ENCODE results near the gene WDR55.

Gene WDR55

GRCh38 chr5:140674211-140674610, 9.5 kb downstream of the WDR55 start:
- TF ChIP-seq EZH2 (IDR thresholded peaks at IDR 0.05; ENCODE audit: borderline replicate concordance, low read depth, low read length, severe bottlenecking) (no peak), CTCF (IDR thresholded peaks at IDR 0.05; ENCODE audit: borderline replicate concordance, extremely low read depth, low read length, poor library complexity, severe bottlenecking) (no peak)
- ATAC-seq (ENCODE audit: insufficient read depth, low read depth), result no peak
- Histone ChIP-seq H3K79me2 (ENCODE audit: insufficient read depth, low read length) (no peaks in the 10 kb centered on the region), H3K4me3 (ENCODE audit: low read depth in 1 of 2, low read length in 2 of 2) (no peak overlapping the region), H3K9ac (ENCODE audit: low read depth, low read length) (no peak overlapping the region), H3K4me1 (ENCODE audit: insufficient read depth, low read length) (no peaks in the 10 kb centered on the region), H2AFZ (ENCODE audit: low read depth, low read length) (no peak overlapping the region), H3K27me3 (ENCODE audit: insufficient read depth, low read length, poor library complexity) (no peaks in the 10 kb centered on the region), H3K36me3 (ENCODE audit: insufficient read depth, low read length) (peaks cover 88% of the 10 kb centered on the region), H3K27ac (ENCODE audit: low read length) (no peak overlapping the region), H3K9me3 (ENCODE audit: insufficient read depth, low read length, severe bottlenecking) (no peaks in the 10 kb centered on the region), H3K4me2 (ENCODE audit: insufficient read depth, low read length) (no peak overlapping the region), H4K20me1 (ENCODE audit: insufficient read depth, low read length) (0 out of 2 replicates have a peak, but pooled peaks cover 4% of the 10 kb centered on the region)
- DNase-seq, result no peak

- H3K27me3 ChIP-seq (ENCODE audit: insufficient read depth, low read length, poor library complexity), result no peaks in the 10 kb centered on the region
- no peak overlapping the region for H3K4me3 ChIP-seq (ENCODE audit: low read depth in 1 of 2, low read length in 2 of 2)
- no peak overlapping the region for H3K4me2 ChIP-seq (ENCODE audit: insufficient read depth, low read length)
- ATAC-seq (ENCODE audit: insufficient read depth, low read depth) (no peak), DNase-seq (no peak)
- no peaks in the 10 kb centered on the region for H3K9me3 ChIP-seq (ENCODE audit: insufficient read depth, low read length, severe bottlenecking)
- no peaks in the 10 kb centered on the region for H3K4me1 ChIP-seq (ENCODE audit: insufficient read depth, low read length)
- H3K36me3 ChIP-seq (ENCODE audit: insufficient read depth, low read length), result peaks cover 88% of the 10 kb centered on the region
- H3K9ac ChIP-seq (ENCODE audit: low read depth, low read length), result no peak overlapping the region
- TF ChIP-seq CTCF (IDR thresholded peaks at IDR 0.05; ENCODE audit: borderline replicate concordance, extremely low read depth, low read length, poor library complexity, severe bottlenecking) (no peak), EZH2 (IDR thresholded peaks at IDR 0.05; ENCODE audit: borderline replicate concordance, low read depth, low read length, severe bottlenecking) (no peak)
- no peak overlapping the region for H2AFZ ChIP-seq (ENCODE audit: low read depth, low read length)
- H3K27ac ChIP-seq (ENCODE audit: low read length), result no peak overlapping the region
- H4K20me1 ChIP-seq (ENCODE audit: insufficient read depth, low read length), result 0 out of 2 replicates have a peak, but pooled peaks cover 4% of the 10 kb centered on the region
- H3K79me2 ChIP-seq (ENCODE audit: insufficient read depth, low read length), result no peaks in the 10 kb centered on the region
Observed at GRCh38 chr5:140674629-140675028, 9.9 kb downstream of the WDR55 start.

GRCh38 chr5:140677947-140678346, 13.2 kb downstream of the WDR55 start:
- Histone ChIP-seq H3K36me3 (ENCODE audit: insufficient read depth, low read length) (peaks cover 79% of the 10 kb centered on the region), H3K9me3 (ENCODE audit: insufficient read depth, low read length, severe bottlenecking) (no peaks in the 10 kb centered on the region), H3K27ac (ENCODE audit: low read length) (no peak overlapping the region), H3K4me2 (ENCODE audit: insufficient read depth, low read length) (no peak overlapping the region), H4K20me1 (ENCODE audit: insufficient read depth, low read length) (no peaks in the 10 kb centered on the region), H3K4me3 (ENCODE audit: low read depth in 1 of 2, low read length in 2 of 2) (no peak overlapping the region), H2AFZ (ENCODE audit: low read depth, low read length) (no peak overlapping the region), H3K4me1 (ENCODE audit: insufficient read depth, low read length) (no peaks in the 10 kb centered on the region), H3K27me3 (ENCODE audit: insufficient read depth, low read length, poor library complexity) (no peaks in the 10 kb centered on the region), H3K9ac (ENCODE audit: low read depth, low read length) (no peak overlapping the region), H3K79me2 (ENCODE audit: insufficient read depth, low read length) (no peaks in the 10 kb centered on the region)
- no peak for TF ChIP-seq CTCF (IDR thresholded peaks at IDR 0.05; ENCODE audit: borderline replicate concordance, extremely low read depth, low read length, poor library complexity, severe bottlenecking)
- no peak for TF ChIP-seq EZH2 (IDR thresholded peaks at IDR 0.05; ENCODE audit: borderline replicate concordance, low read depth, low read length, severe bottlenecking)
- DNase-seq, result no peak
- ATAC-seq (ENCODE audit: insufficient read depth, low read depth), result no peak

- DNase-seq (no peak), ATAC-seq (ENCODE audit: insufficient read depth, low read depth) (no peak)
- Histone ChIP-seq H3K9ac (ENCODE audit: low read depth, low read length) (no peak overlapping the region), H3K27ac (ENCODE audit: low read length) (no peak overlapping the region), H3K9me3 (ENCODE audit: insufficient read depth, low read length, severe bottlenecking) (no peaks in the 10 kb centered on the region), H3K4me2 (ENCODE audit: insufficient read depth, low read length) (no peak overlapping the region), H3K4me1 (ENCODE audit: insufficient read depth, low read length) (no peaks in the 10 kb centered on the region), H3K4me3 (ENCODE audit: low read depth in 1 of 2, low read length in 2 of 2) (no peak overlapping the region), H3K36me3 (ENCODE audit: insufficient read depth, low read length) (peaks cover 76% of the 10 kb centered on the region), H2AFZ (ENCODE audit: low read depth, low read length) (no peak overlapping the region), H3K79me2 (ENCODE audit: insufficient read depth, low read length) (no peaks in the 10 kb centered on the region), H4K20me1 (ENCODE audit: insufficient read depth, low read length) (no peaks in the 10 kb centered on the region), H3K27me3 (ENCODE audit: insufficient read depth, low read length, poor library complexity) (no peaks in the 10 kb centered on the region)
- TF ChIP-seq EZH2 (IDR thresholded peaks at IDR 0.05; ENCODE audit: borderline replicate concordance, low read depth, low read length, severe bottlenecking), result no peak
- TF ChIP-seq CTCF (IDR thresholded peaks at IDR 0.05; ENCODE audit: borderline replicate concordance, extremely low read depth, low read length, poor library complexity, severe bottlenecking), result no peak
Observed at GRCh38 chr5:140678993-140679392, 14.3 kb downstream of the WDR55 start.
